ENCODE results near the gene TMEM161B. TPM values are rescaled to one million over a fixed set of nuclear protein-coding genes. Genes with fewer than 3 reads are reported as not detected.
A peak's percentile ranks its signal among the peaks of the same experiment; 100 is the strongest.

The TMEM161B gene
- total RNA-seq (10 to 100 TPM; 34.4 to 35.9 TPM), polyA plus RNA-seq (10 to 100 TPM in 2 of 3 donors, 1 to 10 TPM in 1; 6.5 to 12.7 (median 12.1) TPM), total RNA-seq (24.0 to 61.6 (median 43.6) reads per million in 6 experiments)

GRCh38 chr5:88268385-88269184 lies at the start of gene TMEM161B:
TMEM161B (minus strand) TSS chr5:88268845; CDS start chr5:88268723, 122 bp downstream.
- DNase-seq: peak; percentile 88 to 98 (median 96)
- peak within 1 kb of the TSS; percentile 98 to 100 (median 100) for H3K27ac Mint-ChIP-seq
- peak within 1 kb of the TSS; percentile 98 to 100 (median 99) for H3K4me3 Mint-ChIP-seq
- H3K27me3 Mint-ChIP-seq: no peaks in the 10 kb centered on the region
- H3K9me3 Mint-ChIP-seq: peaks cover 0 to 2% (median 0%) of the 10 kb centered on the region in 9 donors
- POLR2A ChIA-PET: interaction anchor here (1.1 kb wide), 1 partner anchor 12 kb away, joined by 3 read pairs; no protein-coding TSS in a partner anchor
- H3K36me3 Mint-ChIP-seq: peaks cover 4 to 55% (median 32%) of the 10 kb centered on the region in 3 donors
- H3K4me1 Mint-ChIP-seq: peaks cover 22 to 75% (median 63%) of the 10 kb centered on the region in 4 donors
- peak; percentile 95 for ATAC-seq

GRCh38 chr5:88304356-88304755 lies 35.7 kb upstream of the TMEM161B start:
- no peak for DNase-seq
- Mint-ChIP-seq H3K9me3 (peaks cover 9 to 38% (median 19%) of the 10 kb centered on the region in 9 donors), H3K27ac (no peak overlapping the region), H3K4me1 (no peaks in the 10 kb centered on the region), H3K36me3 (peaks cover 9 to 34% (median 28%) of the 10 kb centered on the region in 3 donors), H3K27me3 (peaks cover 0 to 13% (median 12%) of the 10 kb centered on the region in 5 donors), H3K4me3 (no peak overlapping the region)
- no peak for ATAC-seq
- POLR2A ChIA-PET: no interaction called here

GRCh38 chr5:88298425-88298824 lies 29.8 kb upstream of the TMEM161B start:
- no peaks in the 10 kb centered on the region for H3K4me1 Mint-ChIP-seq

GRCh38 chr5:88290801-88291200 lies 22.2 kb upstream of the TMEM161B start:
- H3K27ac Mint-ChIP-seq: no peak overlapping the region
- no peaks in the 10 kb centered on the region for H3K27me3 Mint-ChIP-seq
- peaks cover 11 to 23% (median 13%) of the 10 kb centered on the region in 3 donors for H3K36me3 Mint-ChIP-seq
- ATAC-seq (no peak), DNase-seq (no peak)
- H3K4me3 Mint-ChIP-seq: no peak overlapping the region
- no peaks in the 10 kb centered on the region for H3K4me1 Mint-ChIP-seq
- POLR2A ChIA-PET: no interaction called here
- H3K9me3 Mint-ChIP-seq: peaks cover 0 to 2% (median 0%) of the 10 kb centered on the region in 9 donors

More at GRCh38 chr5:88298425-88298824, 29.8 kb upstream of the TMEM161B start:
- peaks cover 0 to 5% (median 2%) of the 10 kb centered on the region in 5 donors for H3K27me3 Mint-ChIP-seq
- ATAC-seq: no peak
- DNase-seq: no peak
- peaks cover 4 to 9% (median 5%) of the 10 kb centered on the region in 3 donors for H3K36me3 Mint-ChIP-seq
- H3K27ac Mint-ChIP-seq: no peak overlapping the region
- no peak overlapping the region for H3K4me3 Mint-ChIP-seq
- peaks cover 0 to 6% (median 0%) of the 10 kb centered on the region in 9 donors for H3K9me3 Mint-ChIP-seq
- POLR2A ChIA-PET: no interaction called here

- POLR2A ChIA-PET: no interaction called here
- no peak for DNase-seq
- H3K4me3 Mint-ChIP-seq: no peak overlapping the region
- H3K4me1 Mint-ChIP-seq: no peaks in the 10 kb centered on the region
- no peaks in the 10 kb centered on the region for H3K9me3 Mint-ChIP-seq
- no peak overlapping the region for H3K27ac Mint-ChIP-seq
- H3K27me3 Mint-ChIP-seq: no peaks in the 10 kb centered on the region
- ATAC-seq: no peak
- H3K36me3 Mint-ChIP-seq: peaks cover 11 to 28% (median 13%) of the 10 kb centered on the region in 3 donors
These were observed 20.0 kb upstream of the TMEM161B start for GRCh38 chr5:88288528-88289197.

GRCh38 chr5:88287846-88288527 lies 19.3 kb upstream of the TMEM161B start:
- POLR2A ChIA-PET: no interaction called here
- H3K27me3 Mint-ChIP-seq: no peaks in the 10 kb centered on the region
- peaks cover 11 to 33% (median 13%) of the 10 kb centered on the region in 3 donors for H3K36me3 Mint-ChIP-seq
- H3K4me3 Mint-ChIP-seq: no peak overlapping the region
- ATAC-seq (no peak), DNase-seq (no peak)
- no peaks in the 10 kb centered on the region for H3K9me3 Mint-ChIP-seq
- peaks cover 0 to 2% (median 0%) of the 10 kb centered on the region in 4 donors for H3K4me1 Mint-ChIP-seq
- H3K27ac Mint-ChIP-seq: no peak overlapping the region

GRCh38 chr5:88287302-88287701 lies 18.7 kb upstream of the TMEM161B start:
- peaks cover 0 to 3% (median 1%) of the 10 kb centered on the region in 4 donors for H3K4me1 Mint-ChIP-seq

GRCh38 chr5:88283690-88284089 lies 15.0 kb upstream of the TMEM161B start:
- H3K4me3 Mint-ChIP-seq: no peak overlapping the region
- H3K4me1 Mint-ChIP-seq: peaks cover 0 to 6% (median 5%) of the 10 kb centered on the region in 4 donors
- no peak for ATAC-seq
- H3K27ac Mint-ChIP-seq: no peak overlapping the region
- H3K36me3 Mint-ChIP-seq: peaks cover 4 to 18% (median 5%) of the 10 kb centered on the region in 3 donors
- H3K27me3 Mint-ChIP-seq: no peaks in the 10 kb centered on the region
- DNase-seq: no peak
- POLR2A ChIA-PET: no interaction called here
- H3K9me3 Mint-ChIP-seq: no peaks in the 10 kb centered on the region

More at GRCh38 chr5:88287302-88287701, 18.7 kb upstream of the TMEM161B start:
- no peak for ATAC-seq
- no peaks in the 10 kb centered on the region for H3K9me3 Mint-ChIP-seq
- no peaks in the 10 kb centered on the region for H3K27me3 Mint-ChIP-seq
- H3K27ac Mint-ChIP-seq: no peak overlapping the region
- no peak for DNase-seq
- no peak overlapping the region for H3K4me3 Mint-ChIP-seq
- H3K36me3 Mint-ChIP-seq: peaks cover 11 to 35% (median 16%) of the 10 kb centered on the region in 3 donors
- POLR2A ChIA-PET: interaction anchor here (0.5 kb wide), 1 partner anchor 101 kb away, joined by 5 read pairs; no protein-coding TSS in a partner anchor

- Mint-ChIP-seq H3K27ac (peak overlapping the region in 2 of 10 donors; percentile 1 to 13), H3K4me3 (no peak overlapping the region), H3K9me3 (no peaks in the 10 kb centered on the region), H3K27me3 (no peaks in the 10 kb centered on the region), H3K36me3 (peaks cover 0 to 17% (median 6%) of the 10 kb centered on the region in 3 donors), H3K4me1 (peaks cover 0 to 6% (median 5%) of the 10 kb centered on the region in 4 donors)
- POLR2A ChIA-PET: no interaction called here
- DNase-seq (no peak), ATAC-seq (no peak)
These were observed 12.7 kb upstream of the TMEM161B start for GRCh38 chr5:88281322-88281721.

GRCh38 chr5:88279584-88279983 lies 10.9 kb upstream of the TMEM161B start:
- POLR2A ChIA-PET: interaction anchor here (1.0 kb wide), 1 partner anchor 10 kb away, joined by 3 read pairs; the partner anchor contains the start of gene TMEM161B
- no peak for ATAC-seq
- H3K4me1 Mint-ChIP-seq: peaks cover 0 to 12% (median 9%) of the 10 kb centered on the region in 4 donors
- H3K9me3 Mint-ChIP-seq: no peaks in the 10 kb centered on the region
- peaks cover 6 to 28% (median 13%) of the 10 kb centered on the region in 3 donors for H3K36me3 Mint-ChIP-seq
- no peaks in the 10 kb centered on the region for H3K27me3 Mint-ChIP-seq
- DNase-seq: no peak
- peak overlapping the region in 1 of 10 donors; percentile 45 for H3K27ac Mint-ChIP-seq
- no peak overlapping the region for H3K4me3 Mint-ChIP-seq

GRCh38 chr5:88276378-88276777 lies 7.7 kb upstream of the TMEM161B start:
- no peak for DNase-seq
- H3K36me3 Mint-ChIP-seq: peaks cover 6 to 47% (median 22%) of the 10 kb centered on the region in 3 donors
- no peaks in the 10 kb centered on the region for H3K9me3 Mint-ChIP-seq
- no peaks in the 10 kb centered on the region for H3K27me3 Mint-ChIP-seq
- peaks cover 5 to 24% (median 14%) of the 10 kb centered on the region in 4 donors for H3K4me1 Mint-ChIP-seq
- H3K27ac Mint-ChIP-seq: no peak overlapping the region
- no peak overlapping the region for H3K4me3 Mint-ChIP-seq
- POLR2A ChIA-PET: no interaction called here
- no peak for ATAC-seq

GRCh38 chr5:88275581-88275980 lies 6.9 kb upstream of the TMEM161B start:
- no peaks in the 10 kb centered on the region for H3K27me3 Mint-ChIP-seq
- peaks cover 6 to 29% (median 20%) of the 10 kb centered on the region in 4 donors for H3K4me1 Mint-ChIP-seq
- no peak overlapping the region for H3K4me3 Mint-ChIP-seq
- H3K36me3 Mint-ChIP-seq: peaks cover 6 to 54% (median 25%) of the 10 kb centered on the region in 3 donors
- no peaks in the 10 kb centered on the region for H3K9me3 Mint-ChIP-seq
- POLR2A ChIA-PET: no interaction called here
- DNase-seq: no peak
- ATAC-seq: no peak
- no peak overlapping the region for H3K27ac Mint-ChIP-seq
